ENCODE measurements around the gene ADARB2.

DNA sequence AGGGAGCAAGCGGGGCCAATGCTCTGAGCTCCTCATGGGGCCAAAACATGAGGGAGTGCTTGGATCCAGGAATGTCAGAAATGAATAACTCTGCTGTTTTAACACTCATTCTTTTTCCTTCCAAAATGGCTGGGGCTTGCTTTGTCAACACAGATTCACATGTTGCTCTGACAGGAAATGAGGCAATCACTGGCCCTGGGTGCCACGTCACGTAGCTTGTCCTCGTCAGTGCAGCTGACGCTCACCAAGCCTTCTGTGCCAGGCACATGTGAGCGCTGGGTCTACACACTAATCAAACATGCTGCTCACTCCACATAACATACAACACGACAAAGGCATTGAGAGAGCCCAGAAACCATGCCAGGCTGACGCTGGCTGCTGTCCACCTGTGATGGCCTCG is 482.2 kb downstream of the ADARB2 start:
- TF ChIP-seq, protein P1, sequence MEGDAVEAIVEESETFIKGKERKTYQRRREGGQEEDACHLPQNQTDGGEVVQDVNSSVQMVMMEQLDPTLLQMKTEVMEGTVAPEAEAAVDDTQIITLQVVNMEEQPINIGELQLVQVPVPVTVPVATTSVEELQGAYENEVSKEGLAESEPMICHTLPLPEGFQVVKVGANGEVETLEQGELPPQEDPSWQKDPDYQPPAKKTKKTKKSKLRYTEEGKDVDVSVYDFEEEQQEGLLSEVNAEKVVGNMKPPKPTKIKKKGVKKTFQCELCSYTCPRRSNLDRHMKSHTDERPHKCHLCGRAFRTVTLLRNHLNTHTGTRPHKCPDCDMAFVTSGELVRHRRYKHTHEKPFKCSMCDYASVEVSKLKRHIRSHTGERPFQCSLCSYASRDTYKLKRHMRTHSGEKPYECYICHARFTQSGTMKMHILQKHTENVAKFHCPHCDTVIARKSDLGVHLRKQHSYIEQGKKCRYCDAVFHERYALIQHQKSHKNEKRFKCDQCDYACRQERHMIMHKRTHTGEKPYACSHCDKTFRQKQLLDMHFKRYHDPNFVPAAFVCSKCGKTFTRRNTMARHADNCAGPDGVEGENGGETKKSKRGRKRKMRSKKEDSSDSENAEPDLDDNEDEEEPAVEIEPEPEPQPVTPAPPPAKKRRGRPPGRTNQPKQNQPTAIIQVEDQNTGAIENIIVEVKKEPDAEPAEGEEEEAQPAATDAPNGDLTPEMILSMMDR (IDR thresholded peaks at IDR 0.05) = no peak
- no peak for TF ChIP-seq POLR2A (IDR thresholded peaks at IDR 0.05)
